Measurements from ENCODE around the gene DUXB.

DNA sequence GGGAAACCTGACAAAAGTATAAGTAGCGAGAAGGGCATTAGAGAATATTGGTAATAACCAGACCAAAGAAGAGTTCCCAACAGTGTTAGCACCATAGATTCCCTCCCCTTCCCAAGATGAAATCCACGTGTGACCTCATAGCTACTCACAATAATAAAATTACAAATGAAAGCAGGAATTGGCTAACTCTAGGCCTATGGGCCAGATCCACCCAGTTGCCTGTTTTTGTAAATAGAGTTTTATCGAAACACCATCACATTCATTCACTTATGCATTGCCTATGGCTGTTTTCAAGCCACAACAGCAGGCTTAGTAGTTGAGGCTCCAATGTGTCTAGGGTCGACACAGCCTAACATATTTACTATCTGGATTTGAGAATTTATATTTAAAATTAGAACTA, 17.2 kb upstream of the DUXB start:
- TF ChIP-seq, protein P1, sequence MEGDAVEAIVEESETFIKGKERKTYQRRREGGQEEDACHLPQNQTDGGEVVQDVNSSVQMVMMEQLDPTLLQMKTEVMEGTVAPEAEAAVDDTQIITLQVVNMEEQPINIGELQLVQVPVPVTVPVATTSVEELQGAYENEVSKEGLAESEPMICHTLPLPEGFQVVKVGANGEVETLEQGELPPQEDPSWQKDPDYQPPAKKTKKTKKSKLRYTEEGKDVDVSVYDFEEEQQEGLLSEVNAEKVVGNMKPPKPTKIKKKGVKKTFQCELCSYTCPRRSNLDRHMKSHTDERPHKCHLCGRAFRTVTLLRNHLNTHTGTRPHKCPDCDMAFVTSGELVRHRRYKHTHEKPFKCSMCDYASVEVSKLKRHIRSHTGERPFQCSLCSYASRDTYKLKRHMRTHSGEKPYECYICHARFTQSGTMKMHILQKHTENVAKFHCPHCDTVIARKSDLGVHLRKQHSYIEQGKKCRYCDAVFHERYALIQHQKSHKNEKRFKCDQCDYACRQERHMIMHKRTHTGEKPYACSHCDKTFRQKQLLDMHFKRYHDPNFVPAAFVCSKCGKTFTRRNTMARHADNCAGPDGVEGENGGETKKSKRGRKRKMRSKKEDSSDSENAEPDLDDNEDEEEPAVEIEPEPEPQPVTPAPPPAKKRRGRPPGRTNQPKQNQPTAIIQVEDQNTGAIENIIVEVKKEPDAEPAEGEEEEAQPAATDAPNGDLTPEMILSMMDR (IDR thresholded peaks at IDR 0.05; ENCODE audit: insufficient read depth, low read length, poor library complexity, severe bottlenecking) = no peak
- TF ChIP-seq EZH2phosphoT487 (conservative IDR thresholded peaks at IDR 0.05; ENCODE audit: low read length) = no peak
